HL-60 (cell line): ENCODE results near the gene CNNM4.
A peak's percentile ranks its signal among the peaks of the same experiment; 100 is the strongest.

Experiments used
- DNase-seq, 2 experiments: peaks; one replicate each; pipeline ENCODE4 v3.0.0-alpha.2; 2010 to 2020; ENCODE audit warnings: low read depth in 1 of 2, low spot score in 1 of 2
- H3K27ac ChIP-seq: fragments of 250-450 bp; sonication (Bioruptor Pico); replicated peaks from 2 replicates; pipeline ENCODE4 v1.5.1; 2020; ENCODE audit warnings: mild to moderate bottlenecking, moderate library complexity
- H3K27me3 ChIP-seq: fragments of 250-450 bp; sonication (Bioruptor Pico); 2 replicates; pipeline ENCODE4 v1.5.1; 2021; ENCODE audit warnings: mild to moderate bottlenecking, moderate library complexity; ENCODE audit not compliant: insufficient read depth, poor library complexity, severe bottlenecking
- H3K4me3 ChIP-seq: replicated peaks from 2 replicates; pipeline ENCODE4 v1.5.1; 2011; ENCODE audit warnings: mild to moderate bottlenecking, control low read depth, low read length; ENCODE audit not compliant: insufficient read depth
- GABPA ChIP-seq: IDR thresholded peaks from 2 replicates; pipeline ENCODE4 v1.6.1; 2012; ENCODE audit warnings: low read depth
- POLR2AphosphoS5 ChIP-seq: IDR thresholded peaks from 2 replicates; pipeline ENCODE4 v1.6.1; 2012; ENCODE audit warnings: low read depth
- SPI1 ChIP-seq: IDR thresholded peaks from 2 replicates; pipeline ENCODE4 v1.6.1; 2012; ENCODE audit warnings: low read depth, mild to moderate bottlenecking, borderline replicate concordance
- TF ChIP-seq, protein P1 (sequence below): IDR thresholded peaks from one replicate; pipeline ENCODE4 v1.5.1; 2011; ENCODE audit warnings: low read length, control low read depth, inconsistent platforms; ENCODE audit not compliant: insufficient read depth
- TF ChIP-seq, protein P2 (sequence below): IDR thresholded peaks from 2 replicates; pipeline ENCODE4 v1.6.1; 2012; ENCODE audit warnings: low read depth; ENCODE audit not compliant: insufficient replicate concordance

Gene CNNM4

DNA sequence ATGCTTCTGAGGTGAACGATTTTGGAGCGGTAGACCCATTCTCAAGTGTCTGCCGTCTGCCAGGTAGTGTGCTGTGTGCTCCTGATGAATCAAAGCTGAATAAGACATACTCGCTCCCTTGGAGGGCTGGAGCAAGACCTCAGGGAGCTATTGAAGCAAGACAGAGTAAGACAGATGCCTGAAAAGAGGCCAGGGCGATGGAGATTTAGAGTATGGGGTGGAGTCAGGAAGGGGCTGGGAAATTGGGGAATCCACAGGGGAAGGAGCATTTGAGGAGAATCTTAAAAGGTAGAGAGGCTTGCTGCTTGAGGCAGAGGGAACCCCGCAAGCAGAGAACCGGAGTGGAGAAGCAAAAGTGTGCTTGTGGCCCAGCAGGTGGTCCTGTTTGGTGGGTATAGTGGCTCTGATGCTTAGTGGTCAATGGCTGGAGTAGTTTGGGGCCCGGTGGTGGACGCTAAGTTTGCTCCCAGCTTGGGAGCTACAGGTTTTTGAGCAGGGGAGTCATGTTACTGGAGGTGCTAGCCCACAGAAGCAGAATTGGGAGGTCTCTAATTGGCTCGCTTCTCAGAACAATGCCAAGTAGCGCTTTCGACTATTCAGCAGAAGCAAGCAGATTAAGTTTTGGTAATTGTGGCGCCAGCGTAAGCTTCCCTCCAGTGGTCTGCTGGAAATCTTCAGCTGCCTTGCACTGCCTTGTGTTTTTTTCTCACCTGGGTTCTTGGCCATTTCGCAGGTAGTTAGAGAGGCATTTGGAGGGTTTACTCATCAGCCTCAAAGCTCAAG lies 2.0 kb downstream of the CNNM4 start:
- TF ChIP-seq, protein P1, sequence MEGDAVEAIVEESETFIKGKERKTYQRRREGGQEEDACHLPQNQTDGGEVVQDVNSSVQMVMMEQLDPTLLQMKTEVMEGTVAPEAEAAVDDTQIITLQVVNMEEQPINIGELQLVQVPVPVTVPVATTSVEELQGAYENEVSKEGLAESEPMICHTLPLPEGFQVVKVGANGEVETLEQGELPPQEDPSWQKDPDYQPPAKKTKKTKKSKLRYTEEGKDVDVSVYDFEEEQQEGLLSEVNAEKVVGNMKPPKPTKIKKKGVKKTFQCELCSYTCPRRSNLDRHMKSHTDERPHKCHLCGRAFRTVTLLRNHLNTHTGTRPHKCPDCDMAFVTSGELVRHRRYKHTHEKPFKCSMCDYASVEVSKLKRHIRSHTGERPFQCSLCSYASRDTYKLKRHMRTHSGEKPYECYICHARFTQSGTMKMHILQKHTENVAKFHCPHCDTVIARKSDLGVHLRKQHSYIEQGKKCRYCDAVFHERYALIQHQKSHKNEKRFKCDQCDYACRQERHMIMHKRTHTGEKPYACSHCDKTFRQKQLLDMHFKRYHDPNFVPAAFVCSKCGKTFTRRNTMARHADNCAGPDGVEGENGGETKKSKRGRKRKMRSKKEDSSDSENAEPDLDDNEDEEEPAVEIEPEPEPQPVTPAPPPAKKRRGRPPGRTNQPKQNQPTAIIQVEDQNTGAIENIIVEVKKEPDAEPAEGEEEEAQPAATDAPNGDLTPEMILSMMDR, result no peak
- no peak for TF ChIP-seq GABPA
- H3K27me3 ChIP-seq, result no peaks in the 10 kb centered on the region
- H3K4me3 ChIP-seq, result no peak overlapping the region
- H3K27ac ChIP-seq, result no peak overlapping the region
- no peak for DNase-seq

DNA sequence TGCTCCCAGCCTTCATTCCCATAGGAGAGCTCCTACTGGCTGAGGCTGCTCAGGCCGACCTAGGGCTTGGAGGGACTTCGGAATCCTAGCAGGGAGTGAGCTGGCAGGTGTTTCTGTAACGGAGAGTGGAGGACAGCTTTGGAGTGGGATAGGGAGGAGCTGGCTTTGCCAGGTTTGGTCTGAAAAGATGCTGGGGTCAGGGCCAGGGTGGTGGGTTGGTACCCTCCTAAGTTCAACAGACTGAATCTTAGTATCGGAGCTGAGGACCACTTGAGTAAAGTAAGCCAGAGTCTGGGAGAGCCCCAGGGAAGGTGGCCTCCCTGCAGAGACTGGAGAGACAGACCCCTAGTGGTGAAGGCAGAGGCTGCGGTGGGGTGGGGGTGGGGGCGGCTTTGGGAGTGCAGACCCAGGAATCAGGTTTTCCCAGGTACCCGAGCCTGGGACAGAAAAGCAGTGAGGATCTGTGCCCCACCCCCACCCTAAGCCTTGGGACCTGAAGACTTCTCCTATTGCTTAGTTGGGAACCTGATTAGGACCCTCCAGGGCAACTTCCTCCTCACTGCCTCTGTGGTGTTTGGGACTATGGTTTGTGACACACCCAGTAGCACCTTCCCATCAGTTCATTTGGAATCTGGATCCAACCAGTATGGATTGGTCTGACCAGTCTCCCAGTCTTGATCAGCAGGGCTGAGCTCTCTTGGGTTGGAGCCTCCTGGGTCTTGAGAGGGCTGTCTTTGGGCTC lies 3.0 kb downstream of the CNNM4 start:
- H3K4me3 ChIP-seq, result peak overlapping the region; percentile 12
- TF ChIP-seq, protein P1, result peak; percentile 5
- TF ChIP-seq SPI1, result no peak
- H3K27ac ChIP-seq, result peak overlapping the region; percentile 62
- no peak for DNase-seq
- no peaks in the 10 kb centered on the region for H3K27me3 ChIP-seq

GRCh38 chr2:96764253-96764637 lies 3.5 kb downstream of the CNNM4 start:
- peak overlapping the region; percentile 62 for H3K27ac ChIP-seq
- TF ChIP-seq, protein P2, sequence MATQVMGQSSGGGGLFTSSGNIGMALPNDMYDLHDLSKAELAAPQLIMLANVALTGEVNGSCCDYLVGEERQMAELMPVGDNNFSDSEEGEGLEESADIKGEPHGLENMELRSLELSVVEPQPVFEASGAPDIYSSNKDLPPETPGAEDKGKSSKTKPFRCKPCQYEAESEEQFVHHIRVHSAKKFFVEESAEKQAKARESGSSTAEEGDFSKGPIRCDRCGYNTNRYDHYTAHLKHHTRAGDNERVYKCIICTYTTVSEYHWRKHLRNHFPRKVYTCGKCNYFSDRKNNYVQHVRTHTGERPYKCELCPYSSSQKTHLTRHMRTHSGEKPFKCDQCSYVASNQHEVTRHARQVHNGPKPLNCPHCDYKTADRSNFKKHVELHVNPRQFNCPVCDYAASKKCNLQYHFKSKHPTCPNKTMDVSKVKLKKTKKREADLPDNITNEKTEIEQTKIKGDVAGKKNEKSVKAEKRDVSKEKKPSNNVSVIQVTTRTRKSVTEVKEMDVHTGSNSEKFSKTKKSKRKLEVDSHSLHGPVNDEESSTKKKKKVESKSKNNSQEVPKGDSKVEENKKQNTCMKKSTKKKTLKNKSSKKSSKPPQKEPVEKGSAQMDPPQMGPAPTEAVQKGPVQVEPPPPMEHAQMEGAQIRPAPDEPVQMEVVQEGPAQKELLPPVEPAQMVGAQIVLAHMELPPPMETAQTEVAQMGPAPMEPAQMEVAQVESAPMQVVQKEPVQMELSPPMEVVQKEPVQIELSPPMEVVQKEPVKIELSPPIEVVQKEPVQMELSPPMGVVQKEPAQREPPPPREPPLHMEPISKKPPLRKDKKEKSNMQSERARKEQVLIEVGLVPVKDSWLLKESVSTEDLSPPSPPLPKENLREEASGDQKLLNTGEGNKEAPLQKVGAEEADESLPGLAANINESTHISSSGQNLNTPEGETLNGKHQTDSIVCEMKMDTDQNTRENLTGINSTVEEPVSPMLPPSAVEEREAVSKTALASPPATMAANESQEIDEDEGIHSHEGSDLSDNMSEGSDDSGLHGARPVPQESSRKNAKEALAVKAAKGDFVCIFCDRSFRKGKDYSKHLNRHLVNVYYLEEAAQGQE, result no peak
- TF ChIP-seq, protein P1, result no peak
- TF ChIP-seq SPI1 (peak; percentile 38; the same call in 1 of the 2 replicates), POLR2AphosphoS5 (peak; percentile 28; the same call in 1 of the 2 replicates), GABPA (no peak)
- H3K27me3 ChIP-seq, result no peaks in the 10 kb centered on the region
- DNase-seq, result peak in 1 of 2 experiments; percentile 87
- peak overlapping the region; percentile 12 for H3K4me3 ChIP-seq

GRCh38 chr2:96767135-96767871 lies 6.6 kb downstream of the CNNM4 start:
- no peak for DNase-seq
- no peak for TF ChIP-seq SPI1
- TF ChIP-seq, protein P1, result no peak
- TF ChIP-seq, protein P2, result no peak
- TF ChIP-seq GABPA, result no peak
- no peak for TF ChIP-seq POLR2AphosphoS5
- H3K4me3 ChIP-seq, result no peak overlapping the region
- no peak overlapping the region for H3K27ac ChIP-seq
- H3K27me3 ChIP-seq, result no peaks in the 10 kb centered on the region
